Erythroblast (primary cell): ENCODE data around the gene PKLR.

ENCODE experiments used
- GATA1 ChIP-seq: IDR thresholded peaks from 2 replicates; pipeline ENCODE4 v1.6.1; 2011; ENCODE audit warnings: low read depth, mild to moderate bottlenecking, control low read depth, low read length, moderate library complexity
- POLR2A ChIP-seq: IDR thresholded peaks from 2 replicates; pipeline ENCODE4 v1.6.1; 2011; ENCODE audit warnings: mild to moderate bottlenecking, low read length

DNA sequence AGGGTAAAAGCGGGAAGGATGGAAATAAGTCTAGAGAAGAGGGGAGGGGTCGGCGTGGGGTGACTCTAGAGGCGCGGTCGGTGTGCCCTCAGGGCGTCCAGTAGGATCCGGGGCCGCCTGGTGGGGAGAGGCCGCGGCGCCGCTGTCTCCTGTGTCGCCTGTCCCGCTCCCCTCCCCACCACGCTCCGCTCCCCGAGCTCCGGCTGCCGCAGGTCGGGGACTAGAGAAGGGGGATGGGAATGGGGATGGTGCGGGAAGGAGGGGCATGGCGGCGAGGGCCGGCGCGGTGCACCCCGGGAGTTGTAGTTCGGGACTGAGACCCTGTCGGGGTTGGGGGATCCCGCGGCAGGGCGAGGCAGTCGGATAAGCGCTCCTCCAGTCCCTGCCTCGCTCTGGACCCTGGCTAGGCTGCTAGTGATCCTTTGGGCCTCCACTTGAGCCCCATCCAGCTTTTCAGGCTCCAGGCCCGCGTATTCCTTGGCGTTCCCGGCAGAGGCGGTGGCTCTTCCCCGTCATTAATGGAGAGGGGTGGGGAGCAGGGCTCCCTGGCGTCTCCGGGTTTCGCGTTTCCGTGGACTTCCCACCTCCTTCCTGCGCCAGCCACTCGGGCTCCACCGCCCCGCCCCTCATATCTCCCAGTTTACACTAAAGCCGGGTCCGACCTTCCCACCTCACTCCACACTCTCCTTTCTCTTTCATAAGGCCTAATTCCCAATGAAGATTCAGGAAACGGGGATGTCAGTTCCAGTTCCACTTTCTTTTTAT lies 45.8 kb downstream of the PKLR start, which contains the start of gene ENTREP3:
- TF ChIP-seq POLR2A, result peak; percentile 40
- no peak for TF ChIP-seq GATA1
